ENCODE results near the gene INPP4A.
A peak's percentile ranks its signal among the peaks of the same experiment; 100 is the strongest.
"Not testable (repeated sequence)": the region's sequence is repeated elsewhere in the genome, so short reads cannot be mapped to it uniquely, and the experiment has no call there.

Gene INPP4A

DNA sequence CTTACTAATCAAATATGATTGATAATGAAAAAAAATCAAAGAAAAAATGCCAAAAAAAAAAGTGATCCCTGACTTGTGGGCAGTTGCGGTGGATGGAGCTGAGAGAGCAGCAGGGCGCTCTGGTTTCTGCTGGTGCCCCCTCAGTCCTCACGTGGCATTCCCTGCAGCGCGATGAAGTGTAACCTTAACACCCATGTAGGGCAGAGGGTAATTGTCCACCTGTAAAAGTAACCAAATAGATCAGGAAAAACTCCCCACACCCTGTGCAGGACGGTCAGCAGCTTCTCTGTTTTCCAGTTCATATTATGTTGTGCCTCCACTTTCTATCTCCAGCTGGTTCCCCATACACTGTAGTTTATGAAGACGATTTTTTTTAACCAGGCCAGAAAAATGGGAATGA, 138.6 kb downstream of the INPP4A start:
- in situ Hi-C loops (cut with HindIII; ENCODE audit: low pct_ligation_motif_present, low pct_unique_long_range_greater_than_20kb, low sequenced_read_pairs): no loop called here
- no peak for DNase-seq

GRCh38 chr2:98583816-98584618, 139.4 kb downstream of the INPP4A start:
- no peak for DNase-seq
- in situ Hi-C loops (cut with HindIII; ENCODE audit: low pct_ligation_motif_present, low pct_unique_long_range_greater_than_20kb, low sequenced_read_pairs): no loop called here

GRCh38 chr2:98585386-98585785, 140.7 kb downstream of the INPP4A start:
- no peak for DNase-seq
- in situ Hi-C loops (cut with HindIII; ENCODE audit: low pct_ligation_motif_present, low pct_unique_long_range_greater_than_20kb, low sequenced_read_pairs): no loop called here

GRCh38 chr2:98586551-98587140, 142.0 kb downstream of the INPP4A start:
- in situ Hi-C loops (cut with HindIII; ENCODE audit: low pct_ligation_motif_present, low pct_unique_long_range_greater_than_20kb, low sequenced_read_pairs): no loop called here
- DNase-seq: no peak

DNA sequence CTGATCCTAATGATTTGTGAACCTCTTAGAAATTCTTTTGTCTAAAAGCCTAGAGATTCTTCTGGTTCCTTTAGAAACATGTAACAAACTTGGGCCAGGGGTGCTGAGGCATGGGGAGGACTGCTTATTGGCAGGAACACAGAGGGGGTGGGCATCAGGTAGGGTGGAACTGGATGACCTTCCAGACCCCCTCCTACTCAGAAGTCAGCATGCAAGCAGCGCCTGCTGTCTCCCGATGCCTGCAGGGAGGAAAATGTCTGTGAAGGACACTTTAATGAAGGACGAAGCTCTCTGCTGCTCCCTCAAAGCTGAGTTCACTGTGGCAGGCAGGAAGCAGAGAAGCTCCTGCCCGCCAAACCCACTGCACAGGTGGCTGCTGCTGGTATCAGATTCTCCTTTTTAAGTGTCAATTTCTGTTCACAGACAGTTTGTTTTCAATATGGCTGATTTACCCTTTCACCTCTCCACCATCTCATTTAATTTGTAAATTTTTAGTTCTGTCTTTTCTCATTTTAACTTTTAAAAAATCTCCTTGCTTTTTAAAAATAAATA, 144.3 kb downstream of the INPP4A start:
- in situ Hi-C loops (cut with HindIII; ENCODE audit: low pct_ligation_motif_present, low pct_unique_long_range_greater_than_20kb, low sequenced_read_pairs): no loop called here
- DNase-seq: no peak

- DNase-seq: no peak
- in situ Hi-C loops (cut with HindIII; ENCODE audit: low pct_ligation_motif_present, low pct_unique_long_range_greater_than_20kb, low sequenced_read_pairs): no loop called here
Measured at GRCh38 chr2:98589489-98589888, 144.8 kb downstream of the INPP4A start.

- in situ Hi-C loops (cut with HindIII; ENCODE audit: low pct_ligation_motif_present, low pct_unique_long_range_greater_than_20kb, low sequenced_read_pairs): no loop called here
- DNase-seq: no peak
Measured at GRCh38 chr2:98592565-98592964, 147.9 kb downstream of the INPP4A start.

DNA sequence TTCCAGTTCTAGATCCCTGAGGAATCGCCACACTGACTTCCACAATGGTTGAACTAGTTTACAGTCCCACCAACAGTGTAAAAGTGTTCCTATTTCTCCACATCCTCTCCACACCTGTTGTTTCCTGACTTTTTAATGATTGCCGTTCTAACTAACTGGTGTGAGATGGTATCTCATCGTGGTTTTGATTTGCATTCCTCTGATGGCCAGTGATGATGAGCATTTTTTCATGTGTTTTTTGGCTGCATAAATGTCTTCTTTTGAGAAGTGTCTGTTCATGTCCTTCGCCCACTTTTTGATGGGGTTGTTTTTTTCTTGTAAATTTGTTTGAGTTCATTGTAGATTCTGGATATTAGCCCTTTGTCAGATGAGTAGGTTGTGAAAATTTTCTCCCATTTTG, 150.0 kb downstream of the INPP4A start:
- in situ Hi-C loops (cut with HindIII; ENCODE audit: low pct_ligation_motif_present, low pct_unique_long_range_greater_than_20kb, low sequenced_read_pairs); DNase-seq: not testable (repeated sequence)

GRCh38 chr2:98598781-98599428, 154.2 kb downstream of the INPP4A start:
- no peak for DNase-seq
- in situ Hi-C loops (cut with HindIII; ENCODE audit: low pct_ligation_motif_present, low pct_unique_long_range_greater_than_20kb, low sequenced_read_pairs): no loop called here

GRCh38 chr2:98601532-98602132, 157.0 kb downstream of the INPP4A start:
- DNase-seq: peak; percentile 64
- in situ Hi-C loops (cut with HindIII; ENCODE audit: low pct_ligation_motif_present, low pct_unique_long_range_greater_than_20kb, low sequenced_read_pairs): no loop called here

DNA sequence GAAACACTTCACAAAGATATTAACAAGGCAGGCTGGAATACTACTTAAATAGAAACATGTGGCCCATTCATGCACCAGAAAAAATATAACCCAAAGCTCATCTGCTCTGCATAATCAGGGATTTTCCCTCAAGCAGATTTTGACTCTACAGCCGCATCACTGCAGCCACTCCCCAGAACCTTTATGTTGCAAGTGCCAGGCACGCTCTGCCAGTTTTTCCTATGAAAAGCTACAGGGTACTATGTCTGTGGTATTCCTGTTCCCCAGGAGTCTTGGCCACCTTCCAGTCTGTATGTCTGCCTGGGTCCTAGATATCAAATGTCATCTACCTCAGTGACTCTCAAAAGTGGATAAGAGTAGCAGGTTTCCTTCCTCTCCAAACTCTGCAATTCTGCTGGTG, 159.9 kb downstream of the INPP4A start:
- in situ Hi-C loops (cut with HindIII; ENCODE audit: low pct_ligation_motif_present, low pct_unique_long_range_greater_than_20kb, low sequenced_read_pairs): no loop called here
- no peak for DNase-seq

- DNase-seq: no peak
- in situ Hi-C loops (cut with HindIII; ENCODE audit: low pct_ligation_motif_present, low pct_unique_long_range_greater_than_20kb, low sequenced_read_pairs): no loop called here
Measured at GRCh38 chr2:98605076-98605475, 160.4 kb downstream of the INPP4A start.

DNA sequence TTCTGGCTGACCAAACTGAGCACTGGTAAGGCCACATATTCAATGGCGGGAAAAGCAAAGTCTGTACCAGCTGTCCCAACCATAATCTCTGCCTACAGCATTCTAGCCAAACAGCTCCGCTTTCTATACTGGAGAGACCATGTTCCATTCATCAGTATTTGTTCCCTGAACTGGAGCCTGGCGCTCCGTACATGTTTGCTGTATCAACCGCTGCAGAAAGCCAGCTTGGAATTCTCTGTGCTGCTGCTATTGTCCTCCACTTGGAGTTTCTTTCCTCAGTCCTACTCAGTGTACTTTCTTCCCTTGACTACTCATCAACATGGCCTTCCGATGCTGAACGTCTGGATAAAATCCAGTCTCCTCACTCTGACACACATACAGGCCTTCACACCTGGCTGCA, 161.8 kb downstream of the INPP4A start:
- in situ Hi-C loops (cut with HindIII; ENCODE audit: low pct_ligation_motif_present, low pct_unique_long_range_greater_than_20kb, low sequenced_read_pairs): no loop called here
- DNase-seq: no peak

DNA sequence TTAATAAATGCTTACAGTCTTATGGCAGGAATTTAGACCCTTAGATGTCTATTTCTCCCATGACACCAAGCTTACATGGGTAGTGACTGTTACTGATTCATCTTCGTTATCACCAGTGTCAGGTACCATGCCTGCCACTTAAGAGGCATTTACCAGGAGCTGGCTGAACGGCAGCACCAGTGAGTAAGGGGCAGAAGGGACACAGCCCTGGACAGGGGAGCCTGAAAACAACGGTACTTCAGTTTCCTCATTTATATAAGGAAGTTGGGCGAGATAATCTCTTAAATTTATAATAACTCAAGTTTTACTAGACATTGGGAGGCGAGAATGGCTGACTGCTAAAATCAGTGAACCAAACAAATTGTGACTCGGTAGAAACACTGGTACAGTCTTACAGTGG, 162.4 kb downstream of the INPP4A start:
- no peak for DNase-seq
- in situ Hi-C loops (cut with HindIII; ENCODE audit: low pct_ligation_motif_present, low pct_unique_long_range_greater_than_20kb, low sequenced_read_pairs): no loop called here

DNA sequence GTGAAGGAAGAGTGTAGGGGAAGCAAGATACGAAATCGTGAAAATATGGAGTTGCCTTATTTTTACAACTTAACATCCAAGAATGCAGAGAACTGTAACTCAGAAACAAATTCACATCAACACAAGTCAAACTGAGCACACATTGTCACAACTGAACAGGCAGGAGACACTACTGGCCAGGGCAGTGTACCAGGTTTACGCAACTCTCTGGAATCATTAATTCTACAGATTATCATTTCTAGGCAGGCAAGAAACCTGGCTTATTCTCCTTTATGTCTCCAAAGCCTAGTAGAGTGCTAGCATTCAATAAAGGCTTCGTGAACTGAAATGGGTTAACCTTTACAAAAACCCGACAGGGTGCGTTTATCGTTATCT, 163.1 kb downstream of the INPP4A start:
- DNase-seq: peak; percentile 30
- in situ Hi-C loops (cut with HindIII; ENCODE audit: low pct_ligation_motif_present, low pct_unique_long_range_greater_than_20kb, low sequenced_read_pairs): no loop called here

DNA sequence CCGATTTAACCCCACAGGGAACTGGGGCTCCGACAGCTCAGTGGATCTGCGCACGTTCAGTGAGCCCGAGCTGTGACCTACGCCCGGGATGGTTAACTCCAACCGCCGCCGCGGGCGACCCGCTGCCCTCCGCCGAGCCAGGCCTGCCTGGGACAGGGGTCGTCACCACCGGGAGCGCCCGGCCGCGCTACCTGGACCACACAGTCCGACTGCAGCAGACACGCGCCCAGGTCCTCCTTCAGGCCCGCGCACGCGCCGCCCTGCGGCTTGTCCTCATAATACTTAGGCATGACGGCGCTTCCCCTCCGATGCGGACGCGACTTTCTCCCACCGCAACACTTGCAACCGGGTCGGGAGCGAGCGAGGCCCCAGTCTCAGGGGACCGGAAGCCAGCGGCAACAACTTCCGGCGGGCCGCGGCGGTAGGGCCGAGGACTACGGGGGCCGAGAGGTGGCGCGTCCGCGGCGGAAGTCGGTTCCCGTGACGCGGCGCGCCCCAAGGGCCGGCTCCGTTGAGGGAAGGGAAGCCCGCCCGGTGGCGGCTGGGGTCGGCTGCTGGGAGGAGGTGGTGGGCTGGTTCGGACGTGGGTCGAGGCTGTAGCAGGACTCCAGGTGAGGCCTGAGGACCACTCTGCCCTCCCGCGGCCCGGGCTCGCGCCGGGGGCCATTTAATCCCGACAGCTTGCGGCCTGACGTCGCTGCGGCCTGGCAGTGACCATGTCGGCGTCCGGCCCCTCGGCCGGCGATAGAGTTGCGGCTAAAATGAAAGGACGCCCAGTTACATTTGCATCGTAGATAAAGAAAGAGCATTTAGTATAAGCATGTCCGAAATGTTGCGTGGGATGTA, 163.7 kb downstream of the INPP4A start, which contains the start of the genes COA5 and UNC50:
Gene COA5 (minus strand): TSS at position 397 of the 846 bp plus-strand sequence. CDS start 107 bp downstream, at position 290.
Gene UNC50 (plus strand): TSS at position 474 of the 846 bp plus-strand sequence. CDS start 1,171 bp downstream, outside the sequence.
- in situ Hi-C loops (cut with HindIII; ENCODE audit: low pct_ligation_motif_present, low pct_unique_long_range_greater_than_20kb, low sequenced_read_pairs): no loop called here
- DNase-seq: peak; percentile 92

DNA sequence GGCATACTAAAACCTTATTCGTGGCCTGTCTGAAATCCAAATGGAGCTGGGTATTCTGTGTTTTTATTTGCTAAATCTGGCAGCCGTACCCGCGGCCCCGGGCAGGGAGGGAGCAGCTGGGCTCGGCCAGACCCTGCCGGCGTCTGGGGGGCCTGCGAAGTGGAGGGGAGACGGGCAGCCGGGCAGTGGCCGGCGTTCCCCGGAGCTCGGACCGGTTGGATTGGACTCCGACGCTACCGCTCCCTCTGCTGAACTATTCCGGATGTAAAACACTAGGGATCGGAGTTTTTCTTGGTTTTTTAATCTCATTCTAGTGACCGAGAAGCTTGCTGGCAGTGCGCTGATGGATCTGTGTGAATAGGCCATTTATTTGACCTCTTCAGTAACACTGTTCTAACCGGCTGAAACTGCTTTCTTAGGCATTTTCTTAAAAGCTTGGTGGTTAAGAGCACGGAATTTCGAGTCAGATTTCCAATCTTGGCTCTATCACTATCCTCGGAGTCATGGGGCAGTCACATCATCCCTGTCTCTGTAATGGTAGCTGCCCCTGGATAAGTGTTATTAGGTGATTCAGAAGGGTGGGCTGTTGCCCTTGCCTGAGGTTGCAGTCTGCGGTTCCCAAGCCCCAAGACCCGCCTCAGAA, 164.4 kb downstream of the INPP4A start:
- in situ Hi-C loops (cut with HindIII; ENCODE audit: low pct_ligation_motif_present, low pct_unique_long_range_greater_than_20kb, low sequenced_read_pairs): no loop called here
- DNase-seq: peak; percentile 55

Measured in ACHN (cell line).